Measurements from ENCODE around the gene PROKR1. TPM values are rescaled to one million over a fixed set of nuclear protein-coding genes. Genes with fewer than 3 reads are reported as not detected.

PROKR1 gene
- total RNA-seq: 3.1 TPM

GRCh38 chr2:68643011-68643873 lies at the start of gene PROKR1:
PROKR1 (plus strand) TSS chr2:68643579; CDS start chr2:68645822, 2,243 bp downstream.

Other genes with a start within 250 kb of the PROKR1 start
- 1.7 TPM for gene FBXO48, start 176.3 kb upstream of the PROKR1 start, total RNA-seq
- 8.9 TPM for gene APLF, start 176.0 kb upstream of the PROKR1 start, total RNA-seq
- gene ARHGAP25, start 91.2 kb downstream of the PROKR1 start, total RNA-seq: 4.3 TPM
- gene BMP10, start 227.8 kb downstream of the PROKR1 start, total RNA-seq: not detected